WTC11 (cell line): ENCODE results near the gene OR52K1.

ENCODE experiments used
- ATF3 ChIP-seq: sonication (generic); formaldehyde crosslinking; conservative IDR thresholded peaks from 2 replicates; pipeline ENCODE4 v1.8.1; 2022; ENCODE audit warnings: mild to moderate bottlenecking, missing genetic modification reagents
- CDX4 ChIP-seq: fragments of 250-450 bp; sonication (Bioruptor Pico); IDR thresholded peaks from 2 replicates; pipeline ENCODE4 v1.9.0; 2021; ENCODE audit warnings: moderate library complexity, mild to moderate bottlenecking, inconsistent platforms, borderline replicate concordance
- CTCF ChIP-seq: fragments of 200-600 bp; IDR thresholded peaks from 2 replicates; pipeline ENCODE4 v1.8.0; 2022; ENCODE audit warnings: antibody characterized with exemption
- RELA ChIP-seq: sonication (generic); formaldehyde crosslinking; IDR thresholded peaks from 2 replicates; pipeline ENCODE4 v1.8.1; 2022; ENCODE audit warnings: missing genetic modification reagents, mild to moderate bottlenecking, borderline replicate concordance
- TEAD1 ChIP-seq: sonication (generic); formaldehyde crosslinking; IDR thresholded peaks from 2 replicates; pipeline ENCODE4 v1.8.0; 2022; ENCODE audit warnings: mild to moderate bottlenecking, missing genetic modification reagents

GRCh38 chr11:4495487-4495886, 13.0 kb downstream of the OR52K1 start:
- TF ChIP-seq CTCF (no peak), ATF3 (CRISPR knock-in tag) (no peak), RELA (CRISPR knock-in tag) (no peak), CDX4 (CRISPR knock-in tag) (no peak), TEAD1 (CRISPR knock-in tag) (no peak)
